ENCODE results near the gene ADRA2C. TPM values are rescaled to one million over a fixed set of nuclear protein-coding genes. Genes with fewer than 3 reads are reported as not detected.

Gene ADRA2C
- total RNA-seq, result not detected

DNA sequence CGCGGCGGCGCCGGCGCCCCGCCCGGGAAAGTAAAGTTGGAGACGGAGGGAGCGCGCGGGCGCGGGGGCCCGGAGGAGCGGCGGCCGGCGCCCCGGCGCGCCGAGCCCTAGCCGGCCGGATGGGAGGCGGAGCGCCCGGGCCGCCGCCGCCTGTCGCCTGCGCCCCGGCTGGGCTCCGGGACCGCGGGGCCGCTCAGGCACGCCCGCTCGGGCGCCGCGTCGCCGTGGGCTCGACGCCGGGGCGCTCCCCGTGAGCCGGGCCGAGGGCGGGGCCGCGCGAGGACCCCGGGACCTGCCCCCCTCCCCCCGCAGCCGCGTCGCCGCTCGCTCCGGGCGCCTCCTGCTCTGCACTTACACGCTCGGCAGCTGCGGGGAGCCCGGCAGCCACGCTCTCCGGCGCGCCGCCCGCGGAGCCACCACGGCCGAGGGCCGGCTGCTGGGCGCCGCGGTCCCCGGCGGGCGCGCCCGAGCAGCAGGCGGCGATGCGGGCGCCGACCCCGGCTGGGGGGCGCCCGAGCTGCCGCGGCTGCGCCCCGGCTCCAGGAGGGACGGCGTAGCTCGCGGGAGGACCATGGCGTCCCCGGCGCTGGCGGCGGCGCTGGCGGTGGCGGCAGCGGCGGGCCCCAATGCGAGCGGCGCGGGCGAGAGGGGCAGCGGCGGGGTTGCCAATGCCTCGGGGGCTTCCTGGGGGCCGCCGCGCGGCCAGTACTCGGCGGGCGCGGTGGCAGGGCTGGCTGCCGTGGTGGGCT lies at the start of gene ADRA2C:
Gene ADRA2C (plus strand): TSS at position 350 of the 749 bp plus-strand sequence. CDS start 222 bp downstream, at position 572.
- Mint-ChIP-seq H3K36me3 (ENCODE audit: low read depth) (peaks cover 2% of the 10 kb centered on the region), H3K4me1 (peaks cover 8% of the 10 kb centered on the region), H3K9me3 (ENCODE audit: low read depth) (no peaks in the 10 kb centered on the region), H3K27me3 (peaks cover 26% of the 10 kb centered on the region), H3K27ac (no peak within 1 kb of the TSS), H3K4me3 (peak within 1 kb of the TSS; percentile 56)
- DNase-seq (peak; percentile 40), ATAC-seq (peak; percentile 37)
- intact Hi-C loops (cut with DNase I, micrococcal nuclease), result loop anchor here (5.0 kb wide), 2 partner anchors 116 to 1091 kb away; partner anchors contain the start of gene MSX1 (in 1 of the 2)
- ChIA-PET CTCF (interaction anchor here (0.6 to 1.9 kb wide), 2 partner anchors 114 to 402 kb away, joined by 3 to 4 read pairs; no protein-coding TSS in a partner anchor), POLR2A (no interaction called here)

DNA sequence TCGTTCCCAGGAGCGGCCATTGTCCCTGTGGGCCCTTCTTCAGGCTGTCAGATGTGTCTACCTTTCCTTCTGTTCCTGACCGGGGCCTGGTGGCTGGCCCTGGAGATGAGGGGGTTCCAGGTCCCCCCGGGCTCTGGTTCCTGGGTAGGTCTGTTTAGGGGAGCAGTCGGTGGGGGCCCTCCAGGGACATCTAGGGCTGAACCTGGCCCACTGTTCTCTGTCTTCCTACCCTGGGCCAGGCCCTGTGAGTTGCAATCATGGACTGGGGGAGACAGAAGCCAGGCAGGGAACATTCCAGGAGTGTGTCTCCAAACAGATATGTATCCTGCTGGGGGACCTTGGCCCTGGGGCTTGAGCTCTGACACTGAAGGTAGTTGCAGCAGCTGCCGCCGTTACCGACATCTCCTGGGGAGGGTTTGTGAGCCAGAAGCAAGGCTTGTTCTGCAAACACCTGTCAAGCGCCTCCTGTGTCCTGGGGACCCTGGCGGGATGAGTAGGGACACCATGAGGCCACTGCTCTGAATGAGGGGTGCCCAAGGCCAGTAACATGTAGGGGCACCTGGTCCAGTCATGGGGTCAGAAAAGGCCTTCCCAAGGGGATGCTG lies 49.5 kb upstream of the ADRA2C start:
- ATAC-seq, result no peak
- Mint-ChIP-seq H3K36me3 (ENCODE audit: low read depth) (no peaks in the 10 kb centered on the region), H3K4me3 (no peak overlapping the region), H3K27ac (no peak overlapping the region), H3K27me3 (peaks cover 15% of the 10 kb centered on the region), H3K9me3 (ENCODE audit: low read depth) (peaks cover 8% of the 10 kb centered on the region), H3K4me1 (no peaks in the 10 kb centered on the region)
- ChIA-PET CTCF (no interaction called here), POLR2A (no interaction called here)
- no peak for DNase-seq
- intact Hi-C loops (cut with DNase I, micrococcal nuclease), result no loop called here

DNA sequence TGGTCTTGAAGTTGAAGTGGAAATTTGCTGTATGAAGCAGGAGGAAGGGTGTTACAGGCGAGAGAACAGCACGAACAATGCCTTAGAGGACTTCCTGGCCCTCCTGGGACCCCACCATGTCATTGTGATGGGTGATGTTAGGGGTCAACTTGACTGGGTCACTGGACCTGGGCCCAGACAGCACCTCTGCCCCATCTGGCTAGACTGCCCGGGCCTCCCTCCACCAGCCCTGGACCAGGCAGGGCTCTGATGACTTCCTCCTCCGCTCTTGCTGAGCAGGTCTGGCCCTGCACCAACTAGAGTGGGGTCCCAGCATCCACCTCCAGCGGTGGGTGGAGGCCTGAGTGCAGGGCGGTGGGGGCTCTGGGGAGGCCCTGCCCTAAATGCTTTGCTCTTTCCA lies 48.9 kb upstream of the ADRA2C start:
- DNase-seq, result no peak
- no peak overlapping the region for H3K4me3 Mint-ChIP-seq
- ATAC-seq, result no peak
- H3K27me3 Mint-ChIP-seq, result peaks cover 15% of the 10 kb centered on the region
- no peaks in the 10 kb centered on the region for H3K4me1 Mint-ChIP-seq
- H3K27ac Mint-ChIP-seq, result no peak overlapping the region
- intact Hi-C loops (cut with DNase I, micrococcal nuclease), result no loop called here
- ChIA-PET POLR2A (no interaction called here), CTCF (no interaction called here)
- no peaks in the 10 kb centered on the region for H3K36me3 Mint-ChIP-seq (ENCODE audit: low read depth)
- peaks cover 8% of the 10 kb centered on the region for H3K9me3 Mint-ChIP-seq (ENCODE audit: low read depth)

- no peaks in the 10 kb centered on the region for H3K36me3 Mint-ChIP-seq (ENCODE audit: low read depth)
- H3K27ac Mint-ChIP-seq, result no peak overlapping the region
- ChIA-PET POLR2A (no interaction called here), CTCF (no interaction called here)
- H3K4me1 Mint-ChIP-seq, result no peaks in the 10 kb centered on the region
- H3K9me3 Mint-ChIP-seq (ENCODE audit: low read depth), result peaks cover 8% of the 10 kb centered on the region
- intact Hi-C loops (cut with DNase I, micrococcal nuclease), result no loop called here
- H3K27me3 Mint-ChIP-seq, result peaks cover 15% of the 10 kb centered on the region
- ATAC-seq, result no peak
- no peak for DNase-seq
- no peak overlapping the region for H3K4me3 Mint-ChIP-seq
Observed at GRCh38 chr4:3718462-3718861, 47.7 kb upstream of the ADRA2C start.

DNA sequence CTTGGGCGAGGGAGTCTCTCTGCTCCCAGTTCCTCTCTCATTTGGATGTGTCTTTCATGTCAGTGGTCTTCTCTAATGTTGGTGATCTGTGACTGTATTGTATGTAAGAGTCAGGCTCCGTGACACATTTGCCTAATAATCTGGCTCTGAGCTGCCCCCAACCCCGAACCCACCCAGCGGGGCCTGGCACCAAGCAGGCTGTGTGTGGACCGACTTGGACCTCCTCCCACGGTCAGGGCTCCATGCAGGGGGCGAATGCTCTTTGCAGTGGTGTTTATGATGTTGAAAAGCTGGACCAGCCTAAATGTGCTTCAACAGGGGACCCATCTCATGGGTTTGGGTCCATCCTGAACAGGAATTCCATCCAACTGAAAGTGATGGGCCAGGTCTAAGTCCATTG lies 47.0 kb upstream of the ADRA2C start:
- DNase-seq, result no peak
- no peak overlapping the region for H3K27ac Mint-ChIP-seq
- H3K9me3 Mint-ChIP-seq (ENCODE audit: low read depth), result peaks cover 8% of the 10 kb centered on the region
- CTCF ChIA-PET, result no interaction called here
- POLR2A ChIA-PET, result no interaction called here
- intact Hi-C loops (cut with DNase I, micrococcal nuclease), result no loop called here
- no peak for ATAC-seq
- H3K4me1 Mint-ChIP-seq, result no peaks in the 10 kb centered on the region
- H3K27me3 Mint-ChIP-seq, result peaks cover 18% of the 10 kb centered on the region
- no peaks in the 10 kb centered on the region for H3K36me3 Mint-ChIP-seq (ENCODE audit: low read depth)
- no peak overlapping the region for H3K4me3 Mint-ChIP-seq

DNA sequence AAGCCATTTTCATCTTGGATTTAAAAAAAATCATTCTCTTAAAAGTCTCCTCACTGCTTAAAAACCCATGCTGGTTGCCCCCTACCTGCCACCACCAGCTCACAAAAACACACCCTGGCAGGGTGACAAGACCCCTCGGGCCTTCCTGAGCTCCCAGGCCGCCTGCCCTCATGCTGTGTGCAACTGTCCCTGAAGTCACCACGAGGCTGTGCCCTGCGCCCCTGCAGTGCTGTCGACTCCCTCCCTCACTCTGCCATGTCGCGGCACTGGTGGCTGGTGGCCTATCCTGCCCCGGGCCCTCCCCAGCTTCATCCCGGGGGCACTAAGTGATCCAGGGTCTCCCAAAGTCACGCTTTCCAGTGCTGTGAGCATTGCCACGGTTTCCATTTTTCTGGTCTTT lies 46.3 kb upstream of the ADRA2C start:
- intact Hi-C loops (cut with DNase I, micrococcal nuclease), result no loop called here
- peaks cover 24% of the 10 kb centered on the region for H3K27me3 Mint-ChIP-seq
- ATAC-seq (no peak), DNase-seq (no peak)
- no peak overlapping the region for H3K4me3 Mint-ChIP-seq
- H3K9me3 Mint-ChIP-seq (ENCODE audit: low read depth), result peaks cover 8% of the 10 kb centered on the region
- CTCF ChIA-PET, result no interaction called here
- no peaks in the 10 kb centered on the region for H3K36me3 Mint-ChIP-seq (ENCODE audit: low read depth)
- no peaks in the 10 kb centered on the region for H3K4me1 Mint-ChIP-seq
- H3K27ac Mint-ChIP-seq, result no peak overlapping the region
- POLR2A ChIA-PET, result no interaction called here

DNA sequence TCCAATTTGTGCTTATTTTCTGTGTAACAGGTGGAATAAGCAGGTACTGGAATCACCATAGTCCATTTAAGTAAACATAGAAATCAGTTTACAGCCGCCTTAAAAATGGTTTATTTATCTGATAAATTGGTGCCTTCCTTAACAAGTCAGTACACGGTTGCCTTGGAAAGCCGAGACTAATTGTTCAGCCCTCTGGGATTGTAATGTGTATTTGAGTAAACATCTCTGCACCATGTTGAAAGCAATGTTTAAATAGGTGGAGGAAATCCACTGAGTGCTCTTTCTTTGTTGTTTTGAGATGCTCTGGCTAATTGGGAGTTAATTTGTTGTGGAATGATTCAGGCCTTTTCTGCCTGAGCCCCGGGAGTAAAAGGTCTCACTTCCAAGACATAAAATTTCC lies 45.7 kb upstream of the ADRA2C start:
- ChIA-PET CTCF (no interaction called here), POLR2A (no interaction called here)
- H3K27me3 Mint-ChIP-seq, result peaks cover 25% of the 10 kb centered on the region
- H3K27ac Mint-ChIP-seq, result no peak overlapping the region
- no peak for DNase-seq
- H3K4me1 Mint-ChIP-seq, result no peaks in the 10 kb centered on the region
- peaks cover 8% of the 10 kb centered on the region for H3K9me3 Mint-ChIP-seq (ENCODE audit: low read depth)
- intact Hi-C loops (cut with DNase I, micrococcal nuclease), result no loop called here
- no peak overlapping the region for H3K4me3 Mint-ChIP-seq
- no peak for ATAC-seq
- H3K36me3 Mint-ChIP-seq (ENCODE audit: low read depth), result no peaks in the 10 kb centered on the region

GRCh38 chr4:3721186-3721585 lies 45.0 kb upstream of the ADRA2C start:
- H3K4me1 Mint-ChIP-seq, result no peaks in the 10 kb centered on the region
- peaks cover 8% of the 10 kb centered on the region for H3K9me3 Mint-ChIP-seq (ENCODE audit: low read depth)
- ChIA-PET POLR2A (no interaction called here), CTCF (no interaction called here)
- H3K27me3 Mint-ChIP-seq, result peaks cover 23% of the 10 kb centered on the region
- H3K4me3 Mint-ChIP-seq, result no peak overlapping the region
- no peak overlapping the region for H3K27ac Mint-ChIP-seq
- no peak for ATAC-seq
- H3K36me3 Mint-ChIP-seq (ENCODE audit: low read depth), result no peaks in the 10 kb centered on the region
- no peak for DNase-seq
- intact Hi-C loops (cut with DNase I, micrococcal nuclease), result no loop called here

DNA sequence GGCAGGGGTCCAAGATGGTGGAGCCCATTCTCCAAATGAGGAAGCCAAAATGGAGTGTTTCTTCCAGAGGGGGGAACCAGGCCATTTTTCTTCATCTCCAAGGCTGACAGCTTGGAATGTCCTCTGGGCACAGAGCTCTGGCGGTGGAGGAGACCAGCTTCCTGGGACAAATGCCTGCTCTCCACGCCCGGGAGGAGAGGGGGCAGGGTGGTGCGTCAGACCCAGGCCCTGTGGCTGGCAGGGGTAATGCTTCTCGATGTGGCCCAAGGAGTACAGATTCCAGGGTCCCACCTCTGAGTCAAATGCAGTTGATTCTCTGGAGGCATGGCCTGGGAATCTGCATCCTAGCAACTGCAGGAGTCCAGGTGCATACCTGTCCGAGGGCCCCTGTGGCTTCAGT lies 44.6 kb upstream of the ADRA2C start:
- DNase-seq (no peak), ATAC-seq (no peak)
- ChIA-PET POLR2A (no interaction called here), CTCF (no interaction called here)
- no peak overlapping the region for H3K4me3 Mint-ChIP-seq
- no peaks in the 10 kb centered on the region for H3K36me3 Mint-ChIP-seq (ENCODE audit: low read depth)
- peaks cover 8% of the 10 kb centered on the region for H3K9me3 Mint-ChIP-seq (ENCODE audit: low read depth)
- intact Hi-C loops (cut with DNase I, micrococcal nuclease), result no loop called here
- no peak overlapping the region for H3K27ac Mint-ChIP-seq
- peaks cover 23% of the 10 kb centered on the region for H3K27me3 Mint-ChIP-seq
- no peaks in the 10 kb centered on the region for H3K4me1 Mint-ChIP-seq

DNA sequence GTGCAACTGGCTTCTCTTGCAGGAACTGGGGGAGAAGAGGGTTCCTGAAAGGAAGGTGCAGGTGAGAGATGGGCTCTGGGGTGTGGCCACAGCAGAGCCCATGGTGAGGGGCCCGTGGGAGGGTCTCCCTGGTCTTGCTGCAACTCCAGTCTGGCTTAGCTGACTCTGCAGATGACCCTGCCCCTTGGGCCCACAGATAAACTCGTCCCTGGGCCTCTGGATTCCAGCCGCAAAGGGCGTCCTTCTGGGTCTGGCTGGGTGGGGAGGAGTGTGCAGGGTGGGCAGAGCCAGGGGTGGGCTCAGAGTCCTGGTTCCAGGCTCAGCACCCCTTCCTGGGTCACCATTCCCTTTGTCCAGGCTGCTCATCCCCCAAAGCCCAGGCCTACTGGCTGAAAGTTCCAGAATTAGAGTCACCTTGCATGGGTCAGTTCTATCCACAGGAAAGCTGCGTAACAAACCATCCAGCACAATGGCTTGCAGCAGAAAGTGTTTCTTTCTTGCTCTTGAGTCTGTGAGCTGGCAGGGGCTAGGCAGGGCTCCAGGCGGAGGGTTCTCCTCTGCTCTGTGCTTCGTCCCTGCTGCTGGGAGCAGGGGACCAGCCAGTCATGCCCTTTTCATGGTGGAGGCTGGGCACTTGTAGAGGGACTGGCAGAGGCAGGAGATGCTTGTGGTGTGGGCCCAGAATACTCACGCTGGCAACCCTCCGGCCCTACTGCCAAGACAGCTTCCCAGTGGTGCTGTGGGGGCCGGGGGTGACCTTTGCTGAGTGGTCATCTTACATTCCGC lies 43.5 kb upstream of the ADRA2C start:
- intact Hi-C loops (cut with DNase I, micrococcal nuclease), result no loop called here
- Mint-ChIP-seq H3K4me3 (no peak overlapping the region), H3K27me3 (peaks cover 23% of the 10 kb centered on the region), H3K4me1 (no peaks in the 10 kb centered on the region), H3K27ac (no peak overlapping the region), H3K9me3 (ENCODE audit: low read depth) (peaks cover 8% of the 10 kb centered on the region), H3K36me3 (ENCODE audit: low read depth) (no peaks in the 10 kb centered on the region)
- POLR2A ChIA-PET, result no interaction called here
- DNase-seq (no peak), ATAC-seq (no peak)
- CTCF ChIA-PET, result interaction anchor here (0.6 kb wide), 1 partner anchor 99 kb away, joined by 3 read pairs; no protein-coding TSS in a partner anchor

DNA sequence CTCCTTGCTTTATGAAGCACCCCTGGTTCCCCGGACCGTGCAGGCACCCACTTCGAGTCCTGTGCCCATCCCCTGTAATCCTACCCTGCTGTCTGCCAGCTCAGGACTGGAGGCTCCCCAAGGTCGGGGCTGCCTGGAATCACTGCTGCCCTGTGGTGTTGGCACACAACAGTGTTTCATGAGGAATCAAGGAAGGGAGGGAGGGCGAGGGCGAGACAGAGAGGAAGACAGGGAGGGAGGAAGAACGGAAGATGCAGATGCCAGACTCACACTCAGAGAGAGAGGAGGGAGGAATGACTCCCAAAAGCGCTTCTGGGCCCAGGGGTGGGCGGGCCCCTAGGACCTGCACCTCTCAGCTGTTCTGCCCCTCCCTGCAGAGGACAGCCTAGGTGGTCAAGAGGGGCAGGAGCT lies 42.9 kb upstream of the ADRA2C start:
- ChIA-PET POLR2A (no interaction called here), CTCF (no interaction called here)
- Mint-ChIP-seq H3K4me1 (no peaks in the 10 kb centered on the region), H3K27ac (no peak overlapping the region), H3K36me3 (ENCODE audit: low read depth) (no peaks in the 10 kb centered on the region), H3K9me3 (ENCODE audit: low read depth) (peaks cover 5% of the 10 kb centered on the region), H3K4me3 (no peak overlapping the region), H3K27me3 (peaks cover 20% of the 10 kb centered on the region)
- ATAC-seq (no peak), DNase-seq (no peak)
- intact Hi-C loops (cut with DNase I, micrococcal nuclease), result no loop called here
